Heart left ventricle (tissue), 13 donors: ENCODE data around the gene WDR7.

Experiments used
- POLR2A ChIP-seq, 2 donors: fragments of 450-650 bp; IDR thresholded peaks; one replicate each; pipeline ENCODE4 v1.6.1; 2017; ENCODE audit warnings: antibody characterized with exemption in 2 of 2, mild to moderate bottlenecking in 2 of 2, moderate library complexity in 2 of 2
- TF ChIP-seq, protein P1 (sequence below), 12 donors: fragments of 200-600 bp; sonication (generic) in 4 of 12; IDR thresholded peaks; one replicate each; pipeline versions ENCODE4 v1.5.0 to v1.8.0; 2018 to 2022; ENCODE audit warnings: antibody characterized with exemption in 12 of 12, mild to moderate bottlenecking in 5 of 12
- donor health status: ischemic (EF 13 %, LVEDD 7.1; RV severe dilation, severe dysfunction).
- donor health status: DM: no; HTN: yes; CAD: no.
- donor health status: DM: no; HTN: no; CAD: no.
- donor health status: ischemic (EF 25% LVEDD 6.9; RV normal size, moderate dysfunction).
- donor health status: ischemic (EF 25% LVEDD 5.7; RV mildly dilated, moderate dysfunction).
- donor health status: ischemic (EF 35%, LVEDD 5.7; RV mildly dilated, moderate dysfunction).
- donor health status: nonischemic (EF 11% LVEDD 7.7; RV severe dilation, severe dysfunction).
- donor health status: DM: yes; HTN: yes; CAD: no.
- donor health status: PGD.
- donor health status: ischemic (EF 29% LVEDD 5.4; RV normal size, mild dysfunction).
- donor health status: nonischemic (EF 23%, LVEDD 6.1; RV moderate dilation, normal function).

DNA sequence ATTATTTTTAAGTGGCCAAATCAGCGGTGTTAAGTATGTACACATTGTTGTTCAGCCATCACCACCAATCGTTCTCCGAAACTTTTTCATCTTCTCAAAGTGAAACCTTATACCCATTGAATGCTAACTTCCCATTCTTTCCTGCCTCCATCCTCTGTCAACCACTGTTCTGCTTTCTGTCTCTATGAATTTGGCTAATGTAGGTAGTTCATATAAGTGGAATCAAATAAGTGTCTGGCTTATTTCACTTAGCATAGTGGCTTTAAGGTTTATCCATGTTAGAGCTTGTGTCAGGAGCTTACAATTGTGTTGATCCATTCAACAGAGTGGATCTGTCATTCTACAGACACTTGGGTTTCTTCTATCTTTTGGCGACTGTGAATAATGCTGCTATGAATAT, 192.1 kb downstream of the WDR7 start:
- TF ChIP-seq, protein P1, sequence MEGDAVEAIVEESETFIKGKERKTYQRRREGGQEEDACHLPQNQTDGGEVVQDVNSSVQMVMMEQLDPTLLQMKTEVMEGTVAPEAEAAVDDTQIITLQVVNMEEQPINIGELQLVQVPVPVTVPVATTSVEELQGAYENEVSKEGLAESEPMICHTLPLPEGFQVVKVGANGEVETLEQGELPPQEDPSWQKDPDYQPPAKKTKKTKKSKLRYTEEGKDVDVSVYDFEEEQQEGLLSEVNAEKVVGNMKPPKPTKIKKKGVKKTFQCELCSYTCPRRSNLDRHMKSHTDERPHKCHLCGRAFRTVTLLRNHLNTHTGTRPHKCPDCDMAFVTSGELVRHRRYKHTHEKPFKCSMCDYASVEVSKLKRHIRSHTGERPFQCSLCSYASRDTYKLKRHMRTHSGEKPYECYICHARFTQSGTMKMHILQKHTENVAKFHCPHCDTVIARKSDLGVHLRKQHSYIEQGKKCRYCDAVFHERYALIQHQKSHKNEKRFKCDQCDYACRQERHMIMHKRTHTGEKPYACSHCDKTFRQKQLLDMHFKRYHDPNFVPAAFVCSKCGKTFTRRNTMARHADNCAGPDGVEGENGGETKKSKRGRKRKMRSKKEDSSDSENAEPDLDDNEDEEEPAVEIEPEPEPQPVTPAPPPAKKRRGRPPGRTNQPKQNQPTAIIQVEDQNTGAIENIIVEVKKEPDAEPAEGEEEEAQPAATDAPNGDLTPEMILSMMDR (IDR thresholded peaks at IDR 0.05), result no peak
- TF ChIP-seq POLR2A (IDR thresholded peaks at IDR 0.05), result no peak
